Suppressor macrophage (primary cell): ENCODE data around the gene TRIM33.
"Not testable (repeated sequence)": the region's sequence is repeated elsewhere in the genome, so short reads cannot be mapped to it uniquely, and the experiment has no call there.

Source experiments
- DNase-seq, 4 experiments: peaks; one replicate each; pipeline ENCODE4 v3.0.0-alpha.2; 2020 to 2022

Gene TRIM33

GRCh38 chr1:114397601-114398000 is 113.4 kb downstream of the TRIM33 start:
- no peak for DNase-seq

- no peak for DNase-seq
These were observed 115.1 kb downstream of the TRIM33 start for GRCh38 chr1:114395863-114396262.

- DNase-seq, result no peak
These were observed 120.0 kb downstream of the TRIM33 start for GRCh38 chr1:114390960-114391359.

- no peak for DNase-seq
These were observed 120.6 kb downstream of the TRIM33 start for GRCh38 chr1:114390361-114390760.

GRCh38 chr1:114388432-114389003 is 122.5 kb downstream of the TRIM33 start:
- DNase-seq, result no peak

- not testable (repeated sequence) for DNase-seq
These were observed 123.4 kb downstream of the TRIM33 start for GRCh38 chr1:114387585-114387984.

GRCh38 chr1:114387010-114387360 is 124.0 kb downstream of the TRIM33 start:
- DNase-seq, result no peak

- no peak for DNase-seq
These were observed 124.6 kb downstream of the TRIM33 start for GRCh38 chr1:114386129-114387009.

GRCh38 chr1:114384922-114385321 is 126.1 kb downstream of the TRIM33 start:
- DNase-seq, result no peak

GRCh38 chr1:114379987-114380386 is 131.0 kb downstream of the TRIM33 start:
- DNase-seq, result no peak

GRCh38 chr1:114379358-114379757 is 131.6 kb downstream of the TRIM33 start:
- no peak for DNase-seq

- no peak for DNase-seq
These were observed 133.6 kb downstream of the TRIM33 start for GRCh38 chr1:114377356-114377755.

- DNase-seq, result peak; percentile 24 to 80 (median 58)
These were observed 141.1 kb downstream of the TRIM33 start for GRCh38 chr1:114369930-114370329.

GRCh38 chr1:114369266-114369919 is 141.6 kb downstream of the TRIM33 start:
- DNase-seq, result not testable (repeated sequence)

GRCh38 chr1:114368560-114369255 is 142.3 kb downstream of the TRIM33 start:
- DNase-seq, result no peak

GRCh38 chr1:114367810-114368209 is 143.2 kb downstream of the TRIM33 start:
- DNase-seq, result no peak

GRCh38 chr1:114363230-114363629 is 147.8 kb downstream of the TRIM33 start:
- not testable (repeated sequence) for DNase-seq

GRCh38 chr1:114359791-114360190 is 151.2 kb downstream of the TRIM33 start:
- no peak for DNase-seq

- peak in 3 of 4 experiments; percentile 24 to 59 (median 51) for DNase-seq
These were observed 155.8 kb downstream of the TRIM33 start for GRCh38 chr1:114355240-114355639.

GRCh38 chr1:114353262-114353661 is 157.7 kb downstream of the TRIM33 start:
- DNase-seq, result peak; percentile 24 to 50 (median 44)

GRCh38 chr1:114352797-114353196 is 158.2 kb downstream of the TRIM33 start:
- DNase-seq, result no peak

- DNase-seq, result no peak
These were observed 160.1 kb downstream of the TRIM33 start for GRCh38 chr1:114350731-114351445.
